GM13976 (cell line): Measurements from ENCODE around the gene ZNF846.
"Not testable (repeated sequence)": the region's sequence is repeated elsewhere in the genome, so short reads cannot be mapped to it uniquely, and the experiment has no call there.

Experiments used
- DNase-seq: peaks from one replicate; pipeline ENCODE4 v3.0.0; 2012; ENCODE audit warnings: low spot score
- CTCF ChIP-seq: IDR thresholded peaks from 2 replicates; pipeline ENCODE4 v1.5.1; 2012; ENCODE audit warnings: borderline replicate concordance, mild to moderate bottlenecking; ENCODE audit not compliant: insufficient read depth; ENCODE audit errors: extremely low read depth, missing control alignments, control extremely low read depth
- in situ Hi-C: fragments of 300-500 bp; cut with MboI; formaldehyde crosslinking; loops from one replicate; pipeline ENCODE4 v1.12.0; 2022; ENCODE audit warnings: low sequenced_read_pairs, mixed read lengths, inconsistent platforms; ENCODE audit not compliant: unreplicated experiment

ZNF846 gene

GRCh38 chr19:9789066-9789465 lies 20.5 kb upstream of the ZNF846 start:
- no peak for DNase-seq
- in situ Hi-C loops, result no loop called here
- no peak for TF ChIP-seq CTCF

- DNase-seq, in situ Hi-C loops: not testable (repeated sequence)
Observed at GRCh38 chr19:9788604-9789003, 20.1 kb upstream of the ZNF846 start.

GRCh38 chr19:9786819-9787218 lies 18.3 kb upstream of the ZNF846 start:
- no peak for TF ChIP-seq CTCF
- in situ Hi-C loops, result no loop called here
- DNase-seq, result no peak

GRCh38 chr19:9786342-9786741 lies 17.8 kb upstream of the ZNF846 start:
- no peak for DNase-seq
- TF ChIP-seq CTCF, result no peak
- in situ Hi-C loops, result no loop called here

GRCh38 chr19:9785367-9786331 lies 17.1 kb upstream of the ZNF846 start:
- no peak for TF ChIP-seq CTCF
- DNase-seq, result peak; percentile 97
- in situ Hi-C loops, result no loop called here

GRCh38 chr19:9784163-9784496 lies 15.6 kb upstream of the ZNF846 start:
- in situ Hi-C loops, DNase-seq: not testable (repeated sequence)

GRCh38 chr19:9782338-9782737 lies 13.8 kb upstream of the ZNF846 start:
- DNase-seq, result no peak
- in situ Hi-C loops, result no loop called here
- no peak for TF ChIP-seq CTCF
